Measurements from ENCODE around the gene WDR20.
"Not testable (repeated sequence)": the region's sequence is repeated elsewhere in the genome, so short reads cannot be mapped to it uniquely, and the experiment has no call there.

The WDR20 gene

GRCh38 chr14:102172721-102173120, 33.0 kb downstream of the WDR20 start:
- DNase-seq, result not testable (repeated sequence)

- DNase-seq, result no peak
These were observed 37.5 kb downstream of the WDR20 start for GRCh38 chr14:102177161-102177560.

GRCh38 chr14:102178806-102179205, 39.1 kb downstream of the WDR20 start:
- DNase-seq, result no peak

- no peak for DNase-seq
These were observed 40.7 kb downstream of the WDR20 start for GRCh38 chr14:102180248-102180998.

GRCh38 chr14:102181187-102181586, 41.5 kb downstream of the WDR20 start:
- DNase-seq, result no peak

GRCh38 chr14:102182190-102182589, 42.5 kb downstream of the WDR20 start:
- peak; percentile 49 for DNase-seq

GRCh38 chr14:102182936-102183619, 43.4 kb downstream of the WDR20 start:
- no peak for DNase-seq

- no peak for DNase-seq
These were observed 44.2 kb downstream of the WDR20 start for GRCh38 chr14:102183886-102184285.

- peak; percentile 25 for DNase-seq
These were observed 44.8 kb downstream of the WDR20 start for GRCh38 chr14:102184316-102185035.

GRCh38 chr14:102185360-102185759, 45.7 kb downstream of the WDR20 start:
- no peak for DNase-seq

GRCh38 chr14:102187044-102187443, 47.3 kb downstream of the WDR20 start:
- no peak for DNase-seq

GRCh38 chr14:102187568-102188001, 47.9 kb downstream of the WDR20 start:
- no peak for DNase-seq

GRCh38 chr14:102188187-102188586, 48.5 kb downstream of the WDR20 start:
- no peak for DNase-seq

GRCh38 chr14:102189874-102190273, 50.2 kb downstream of the WDR20 start:
- DNase-seq, result no peak

GRCh38 chr14:102192840-102193502, 53.3 kb downstream of the WDR20 start:
- DNase-seq, result no peak

- peak; percentile 42 for DNase-seq
These were observed 55.2 kb downstream of the WDR20 start for GRCh38 chr14:102194856-102195255.

- no peak for DNase-seq
These were observed 55.7 kb downstream of the WDR20 start for GRCh38 chr14:102195446-102195845.

GRCh38 chr14:102196039-102196901, 56.6 kb downstream of the WDR20 start:
- DNase-seq, result no peak

- no peak for DNase-seq
These were observed 57.2 kb downstream of the WDR20 start for GRCh38 chr14:102196902-102197230.

GRCh38 chr14:102197317-102197853, 57.7 kb downstream of the WDR20 start:
- no peak for DNase-seq

GRCh38 chr14:102200690-102201352, 61.1 kb downstream of the WDR20 start:
- peak; percentile 55 for DNase-seq

Measured in MV-4-11 (cell line).